ENCODE results near the gene CREB5.

DNA sequence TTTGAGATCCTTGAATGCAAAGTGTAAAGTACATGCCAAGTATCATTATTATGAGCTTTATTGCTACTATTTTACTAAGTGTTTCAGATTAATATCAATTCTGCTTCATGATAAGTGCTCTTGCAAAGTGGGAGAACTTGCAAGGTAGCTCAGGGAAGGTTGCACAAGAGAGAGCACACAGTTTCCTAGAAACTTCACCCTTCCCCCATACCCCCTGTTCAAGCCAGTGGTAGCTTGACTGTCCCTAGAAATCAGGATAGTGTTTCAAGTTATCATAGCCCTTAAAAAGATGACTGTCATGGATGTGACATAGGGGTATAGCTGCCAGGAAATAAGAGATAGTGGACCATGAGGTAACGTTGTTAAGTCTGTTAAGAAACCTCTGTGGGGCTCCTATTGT, 294.3 kb downstream of the CREB5 start:
- TF ChIP-seq, protein P1, sequence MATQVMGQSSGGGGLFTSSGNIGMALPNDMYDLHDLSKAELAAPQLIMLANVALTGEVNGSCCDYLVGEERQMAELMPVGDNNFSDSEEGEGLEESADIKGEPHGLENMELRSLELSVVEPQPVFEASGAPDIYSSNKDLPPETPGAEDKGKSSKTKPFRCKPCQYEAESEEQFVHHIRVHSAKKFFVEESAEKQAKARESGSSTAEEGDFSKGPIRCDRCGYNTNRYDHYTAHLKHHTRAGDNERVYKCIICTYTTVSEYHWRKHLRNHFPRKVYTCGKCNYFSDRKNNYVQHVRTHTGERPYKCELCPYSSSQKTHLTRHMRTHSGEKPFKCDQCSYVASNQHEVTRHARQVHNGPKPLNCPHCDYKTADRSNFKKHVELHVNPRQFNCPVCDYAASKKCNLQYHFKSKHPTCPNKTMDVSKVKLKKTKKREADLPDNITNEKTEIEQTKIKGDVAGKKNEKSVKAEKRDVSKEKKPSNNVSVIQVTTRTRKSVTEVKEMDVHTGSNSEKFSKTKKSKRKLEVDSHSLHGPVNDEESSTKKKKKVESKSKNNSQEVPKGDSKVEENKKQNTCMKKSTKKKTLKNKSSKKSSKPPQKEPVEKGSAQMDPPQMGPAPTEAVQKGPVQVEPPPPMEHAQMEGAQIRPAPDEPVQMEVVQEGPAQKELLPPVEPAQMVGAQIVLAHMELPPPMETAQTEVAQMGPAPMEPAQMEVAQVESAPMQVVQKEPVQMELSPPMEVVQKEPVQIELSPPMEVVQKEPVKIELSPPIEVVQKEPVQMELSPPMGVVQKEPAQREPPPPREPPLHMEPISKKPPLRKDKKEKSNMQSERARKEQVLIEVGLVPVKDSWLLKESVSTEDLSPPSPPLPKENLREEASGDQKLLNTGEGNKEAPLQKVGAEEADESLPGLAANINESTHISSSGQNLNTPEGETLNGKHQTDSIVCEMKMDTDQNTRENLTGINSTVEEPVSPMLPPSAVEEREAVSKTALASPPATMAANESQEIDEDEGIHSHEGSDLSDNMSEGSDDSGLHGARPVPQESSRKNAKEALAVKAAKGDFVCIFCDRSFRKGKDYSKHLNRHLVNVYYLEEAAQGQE (IDR thresholded peaks at IDR 0.05; ENCODE audit: borderline replicate concordance): no peak
- TF ChIP-seq POLR2AphosphoS5 (IDR thresholded peaks at IDR 0.05): no peak
- TF ChIP-seq, protein P2, sequence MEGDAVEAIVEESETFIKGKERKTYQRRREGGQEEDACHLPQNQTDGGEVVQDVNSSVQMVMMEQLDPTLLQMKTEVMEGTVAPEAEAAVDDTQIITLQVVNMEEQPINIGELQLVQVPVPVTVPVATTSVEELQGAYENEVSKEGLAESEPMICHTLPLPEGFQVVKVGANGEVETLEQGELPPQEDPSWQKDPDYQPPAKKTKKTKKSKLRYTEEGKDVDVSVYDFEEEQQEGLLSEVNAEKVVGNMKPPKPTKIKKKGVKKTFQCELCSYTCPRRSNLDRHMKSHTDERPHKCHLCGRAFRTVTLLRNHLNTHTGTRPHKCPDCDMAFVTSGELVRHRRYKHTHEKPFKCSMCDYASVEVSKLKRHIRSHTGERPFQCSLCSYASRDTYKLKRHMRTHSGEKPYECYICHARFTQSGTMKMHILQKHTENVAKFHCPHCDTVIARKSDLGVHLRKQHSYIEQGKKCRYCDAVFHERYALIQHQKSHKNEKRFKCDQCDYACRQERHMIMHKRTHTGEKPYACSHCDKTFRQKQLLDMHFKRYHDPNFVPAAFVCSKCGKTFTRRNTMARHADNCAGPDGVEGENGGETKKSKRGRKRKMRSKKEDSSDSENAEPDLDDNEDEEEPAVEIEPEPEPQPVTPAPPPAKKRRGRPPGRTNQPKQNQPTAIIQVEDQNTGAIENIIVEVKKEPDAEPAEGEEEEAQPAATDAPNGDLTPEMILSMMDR (IDR thresholded peaks at IDR 0.05; ENCODE audit: poor library complexity, severe bottlenecking): no peak
- no peak for TF ChIP-seq EZH2 (IDR thresholded peaks at IDR 0.05; ENCODE audit: borderline replicate concordance, insufficient read depth, low read length, poor library complexity, severe bottlenecking)
- TF ChIP-seq MXI1 (conservative IDR thresholded peaks at IDR 0.05; ENCODE audit: poor library complexity, severe bottlenecking): no peak
- no peak for TF ChIP-seq TAF1 (IDR thresholded peaks at IDR 0.05; ENCODE audit: low read depth)
- TF ChIP-seq EP300 (conservative IDR thresholded peaks at IDR 0.05; ENCODE audit: poor library complexity, severe bottlenecking): no peak
- TF ChIP-seq RAD21 (conservative IDR thresholded peaks at IDR 0.05): no peak
- TF ChIP-seq SMC3 (conservative IDR thresholded peaks at IDR 0.05; ENCODE audit: poor library complexity): no peak
